Erythroblast (primary cell): ENCODE data around the gene GDF11.

Experiments used
- GATA1 ChIP-seq: IDR thresholded peaks from 2 replicates; pipeline ENCODE4 v1.6.1; 2011; ENCODE audit warnings: low read depth, mild to moderate bottlenecking, control low read depth, low read length, moderate library complexity
- POLR2A ChIP-seq: IDR thresholded peaks from 2 replicates; pipeline ENCODE4 v1.6.1; 2011; ENCODE audit warnings: mild to moderate bottlenecking, low read length

GRCh38 chr12:55698965-55699364 is 44.0 kb upstream of the GDF11 start:
- TF ChIP-seq GATA1, result no peak
- no peak for TF ChIP-seq POLR2A
